Breast epithelium (tissue), 4 donors: ENCODE data around the gene CDCA7L. TPM values are rescaled to one million over a fixed set of nuclear protein-coding genes. Genes with fewer than 3 reads are reported as not detected.
"Not testable (repeated sequence)": the region's sequence is repeated elsewhere in the genome, so short reads cannot be mapped to it uniquely, and the experiment has no call there.

Experiments used
- DNase-seq, 2 donors: peaks; one replicate each; pipeline ENCODE4 v3.0.0-alpha.2; 2019; ENCODE audit warnings: low spot score in 2 of 2
- H3K27ac ChIP-seq, 2 donors: fragments of 200-600 bp; sonication (generic) in 1 of 2; one replicate each; pipeline ENCODE4 v1.5.1; 2016 to 2019; ENCODE audit warnings: mild to moderate bottlenecking in 1 of 2
- H3K27me3 ChIP-seq, 2 donors: fragments of 200-600 bp; sonication (generic) in 1 of 2; one replicate each; pipeline versions ENCODE4 v1.5.1 to v1.6.0; 2017 to 2019; ENCODE audit warnings: control low read depth in 1 of 2, mild to moderate bottlenecking in 1 of 2
- H3K36me3 ChIP-seq: fragments of 200-600 bp; one replicate; pipeline ENCODE4 v1.5.1; 2019
- H3K4me1 ChIP-seq, 2 donors: fragments of 200-600 bp; sonication (generic); one replicate each; pipeline ENCODE4 v1.5.1; 2016 to 2019; ENCODE audit warnings: control low read depth in 1 of 2
- H3K4me3 ChIP-seq, 3 donors: fragments of 200-600 bp; sonication (generic); 1 replicate in 2 of 3; 2 replicates in 1 of 3; pipeline ENCODE4 v1.5.1; 2016 to 2019; ENCODE audit warnings: mild to moderate bottlenecking in 3 of 3, moderate library complexity in 2 of 3
- H3K9me3 ChIP-seq, 2 donors: fragments of 200-600 bp; sonication (generic) in 1 of 2; one replicate each; pipeline ENCODE4 v1.5.1; 2016 to 2019; ENCODE audit warnings: control low read depth in 1 of 2
- POLR2A ChIP-seq: fragments of 450-650 bp; IDR thresholded peaks from one replicate; pipeline ENCODE4 v1.6.1; 2016; ENCODE audit warnings: antibody characterized with exemption, mild to moderate bottlenecking, moderate library complexity
- POLR2AphosphoS5 ChIP-seq, 3 donors: sonication (generic); formaldehyde crosslinking; IDR thresholded peaks; one replicate each; pipeline ENCODE4 v1.6.1; 2017; ENCODE audit warnings: antibody characterized with exemption in 3 of 3
- intact Hi-C: fragments of 100-400 bp; cut with DNase I; formaldehyde crosslinking; loops from one replicate; pipeline ENCODE4 v1.15.1; 2023; ENCODE audit warnings: low total_unique reads
- total RNA-seq, 3 donors: library from RNA; depleted of rRNA; stranded (reverse); fragments of >200 nt; gene quantifications; one replicate each; pipeline ENCODE4 v1.1.0, GENCODE V29; 2016
- TF ChIP-seq, protein P1 (sequence below), 3 donors: fragments of 450-650 bp; IDR thresholded peaks; one replicate each; pipeline ENCODE4 v1.5.1; 2016 to 2017; ENCODE audit warnings: antibody characterized with exemption in 3 of 3, mild to moderate bottlenecking in 3 of 3, moderate library complexity in 3 of 3

The CDCA7L gene
- total RNA-seq, 3 donors from 2014 or later: 11.2 to 42.1 (median 20.3) TPM

- TF ChIP-seq POLR2A (no peak), POLR2AphosphoS5 (IDR thresholded peaks at IDR 0.05) (no peak)
- TF ChIP-seq, protein P1, sequence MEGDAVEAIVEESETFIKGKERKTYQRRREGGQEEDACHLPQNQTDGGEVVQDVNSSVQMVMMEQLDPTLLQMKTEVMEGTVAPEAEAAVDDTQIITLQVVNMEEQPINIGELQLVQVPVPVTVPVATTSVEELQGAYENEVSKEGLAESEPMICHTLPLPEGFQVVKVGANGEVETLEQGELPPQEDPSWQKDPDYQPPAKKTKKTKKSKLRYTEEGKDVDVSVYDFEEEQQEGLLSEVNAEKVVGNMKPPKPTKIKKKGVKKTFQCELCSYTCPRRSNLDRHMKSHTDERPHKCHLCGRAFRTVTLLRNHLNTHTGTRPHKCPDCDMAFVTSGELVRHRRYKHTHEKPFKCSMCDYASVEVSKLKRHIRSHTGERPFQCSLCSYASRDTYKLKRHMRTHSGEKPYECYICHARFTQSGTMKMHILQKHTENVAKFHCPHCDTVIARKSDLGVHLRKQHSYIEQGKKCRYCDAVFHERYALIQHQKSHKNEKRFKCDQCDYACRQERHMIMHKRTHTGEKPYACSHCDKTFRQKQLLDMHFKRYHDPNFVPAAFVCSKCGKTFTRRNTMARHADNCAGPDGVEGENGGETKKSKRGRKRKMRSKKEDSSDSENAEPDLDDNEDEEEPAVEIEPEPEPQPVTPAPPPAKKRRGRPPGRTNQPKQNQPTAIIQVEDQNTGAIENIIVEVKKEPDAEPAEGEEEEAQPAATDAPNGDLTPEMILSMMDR (IDR thresholded peaks at IDR 0.05): no peak
- H3K4me3 ChIP-seq: no peak overlapping the region
- no peaks in the 10 kb centered on the region for H3K27me3 ChIP-seq
- H3K27ac ChIP-seq: no peak overlapping the region
- intact Hi-C loops: no loop called here
- H3K4me1 ChIP-seq: no peaks in the 10 kb centered on the region
- DNase-seq: no peak
- peaks cover 0 to 5% of the 10 kb centered on the region in 2 donors for H3K9me3 ChIP-seq
- H3K36me3 ChIP-seq: no peaks in the 10 kb centered on the region
Observed at GRCh38 chr7:21939136-21939857, 6.4 kb downstream of the CDCA7L start.

- Histone ChIP-seq H3K27me3 (no peaks in the 10 kb centered on the region), H3K27ac (no peak overlapping the region), H3K4me3 (no peak overlapping the region), H3K4me1 (no peaks in the 10 kb centered on the region), H3K9me3 (peaks cover 0 to 5% of the 10 kb centered on the region in 2 donors), H3K36me3 (no peaks in the 10 kb centered on the region)
- intact Hi-C loops: no loop called here
- TF ChIP-seq, protein P1 (IDR thresholded peaks at IDR 0.05): no peak
- TF ChIP-seq POLR2AphosphoS5 (IDR thresholded peaks at IDR 0.05) (no peak), POLR2A (no peak)
- DNase-seq: no peak
Observed at GRCh38 chr7:21938463-21938862, 7.2 kb downstream of the CDCA7L start.

DNA sequence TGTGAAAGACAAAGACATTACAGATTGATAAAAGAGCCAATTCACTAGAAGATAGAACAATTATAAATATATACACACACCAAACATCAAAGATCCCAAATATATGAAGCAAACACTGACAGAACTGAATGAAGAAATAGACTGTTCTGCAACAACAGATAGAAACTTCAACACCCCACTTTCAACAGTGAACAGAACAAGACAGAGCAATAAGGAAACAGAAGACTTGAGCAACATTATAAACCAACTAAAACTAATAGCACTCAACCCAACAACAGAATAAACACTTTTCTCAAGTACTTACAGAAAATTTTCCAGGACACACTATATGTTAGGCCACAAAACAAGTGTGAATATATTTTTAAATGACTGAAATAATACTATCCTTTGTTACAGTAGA lies 10.9 kb downstream of the CDCA7L start:
- Histone ChIP-seq H3K9me3 (peaks cover 0 to 5% of the 10 kb centered on the region in 2 donors), H3K4me3 (no peak overlapping the region), H3K36me3 (no peaks in the 10 kb centered on the region), H3K27ac (no peak overlapping the region), H3K27me3 (no peaks in the 10 kb centered on the region), H3K4me1 (no peaks in the 10 kb centered on the region)
- intact Hi-C loops: no loop called here
- TF ChIP-seq POLR2AphosphoS5 (IDR thresholded peaks at IDR 0.05) (no peak), POLR2A (no peak)
- TF ChIP-seq, protein P1 (IDR thresholded peaks at IDR 0.05): no peak
- DNase-seq: no peak

- DNase-seq, H3K4me1 ChIP-seq, H3K36me3 ChIP-seq, H3K27me3 ChIP-seq, intact Hi-C loops, H3K4me3 ChIP-seq, H3K9me3 ChIP-seq, H3K27ac ChIP-seq: not testable (repeated sequence)
Observed at GRCh38 chr7:21933293-21933692, 12.4 kb downstream of the CDCA7L start.

GRCh38 chr7:21927693-21928092 lies 18.0 kb downstream of the CDCA7L start:
- intact Hi-C loops: no loop called here
- no peak overlapping the region for H3K4me3 ChIP-seq
- no peak overlapping the region for H3K27ac ChIP-seq
- H3K9me3 ChIP-seq: no peaks in the 10 kb centered on the region
- no peak for DNase-seq
- no peak for TF ChIP-seq POLR2AphosphoS5 (IDR thresholded peaks at IDR 0.05)
- TF ChIP-seq POLR2A: no peak
- TF ChIP-seq, protein P1 (IDR thresholded peaks at IDR 0.05): no peak
- H3K4me1 ChIP-seq: no peaks in the 10 kb centered on the region
- H3K36me3 ChIP-seq: no peaks in the 10 kb centered on the region
- no peaks in the 10 kb centered on the region for H3K27me3 ChIP-seq
